Tibial artery (tissue), 4 donors: ENCODE results near the gene SLC29A3.

Experiments
- DNase-seq, 2 donors: peaks; one replicate each; pipeline ENCODE4 v3.0.0-alpha.2; 2019
- H3K27ac ChIP-seq, 2 donors: fragments of 200-600 bp; sonication (generic) in 1 of 2; 1 replicate in 1 of 2; 2 replicates in 1 of 2; pipeline ENCODE4 v1.5.1; 2018 to 2019; ENCODE audit warnings: mild to moderate bottlenecking in 1 of 2
- H3K27me3 ChIP-seq, 2 donors: fragments of 200-600 bp; sonication (generic) in 1 of 2; one replicate each; pipeline versions ENCODE4 v1.5.1 to v1.6.0; 2016 to 2019
- H3K36me3 ChIP-seq, 3 donors: fragments of 200-600 bp; sonication (generic) in 2 of 3; one replicate each; pipeline ENCODE4 v1.5.1; 2016 to 2019; ENCODE audit warnings: mild to moderate bottlenecking in 2 of 3
- H3K4me1 ChIP-seq, 4 donors: fragments of 200-600 bp; sonication (generic) in 2 of 4; 1 replicate in 3 of 4; 2 replicates in 1 of 4; pipeline ENCODE4 v1.5.1; 2016 to 2019
- H3K4me3 ChIP-seq, 2 donors: fragments of 200-600 bp; sonication (generic) in 1 of 2; 1 replicate in 1 of 2; 2 replicates in 1 of 2; pipeline ENCODE4 v1.5.1; 2018 to 2019; ENCODE audit warnings: mild to moderate bottlenecking in 2 of 2
- H3K9me3 ChIP-seq, 3 donors: fragments of 200-600 bp; sonication (generic) in 1 of 3; one replicate each; pipeline ENCODE4 v1.5.1; 2016 to 2019
- intact Hi-C: fragments of 100-400 bp; cut with DNase I; formaldehyde crosslinking; loops from one replicate; pipeline ENCODE4 v1.15.0; 2023; ENCODE audit warnings: low total_unique reads
- TF ChIP-seq, protein P1 (sequence below), 2 experiments: fragments of 200-600 bp in 1 of 2; fragments of 450-650 bp in 1 of 2; IDR thresholded peaks; one replicate each; pipeline ENCODE4 v1.5.1; 2017 to 2019; ENCODE audit warnings: antibody characterized with exemption in 2 of 2, mild to moderate bottlenecking in 1 of 2, moderate library complexity in 1 of 2

Gene SLC29A3

DNA sequence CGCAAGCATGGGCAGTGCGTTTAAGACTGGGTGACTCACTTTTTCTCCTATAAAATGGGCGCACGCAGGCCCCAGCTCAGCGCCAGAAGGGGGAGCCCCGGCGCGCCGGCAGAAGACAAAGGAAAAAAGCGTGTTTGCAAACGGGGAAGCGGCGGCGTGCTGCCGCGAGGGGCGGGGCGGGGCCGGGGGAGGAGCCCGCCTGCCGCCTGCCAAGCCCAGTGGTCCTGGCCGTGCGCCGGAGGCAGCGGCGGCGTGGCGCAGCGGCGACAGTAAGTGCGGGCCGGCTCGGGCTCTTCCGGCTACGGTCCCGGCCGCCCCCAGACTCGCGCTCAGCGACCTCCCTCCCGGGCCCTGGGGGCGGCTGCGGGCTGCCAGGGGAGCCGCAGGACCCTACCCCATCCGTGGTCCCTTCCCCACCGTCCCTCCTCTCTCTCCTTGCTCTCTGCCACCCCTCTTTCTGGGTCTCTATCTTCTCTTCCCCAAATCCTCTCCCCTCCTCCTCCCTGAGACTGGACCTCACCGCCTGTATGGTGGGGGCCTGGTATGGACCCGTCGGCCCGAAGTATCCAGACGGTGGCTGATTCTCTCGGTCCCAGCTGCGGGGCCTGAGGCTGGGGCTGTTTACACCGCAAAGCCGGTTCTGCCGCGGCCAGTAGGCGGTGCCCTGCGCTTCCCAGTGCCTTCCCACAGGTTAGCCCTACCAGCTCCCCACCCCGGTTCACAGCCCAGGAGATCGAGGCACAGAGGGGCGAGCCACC is at the start of gene SLC29A3:
Gene SLC29A3, plus strand, starts transcription at position 218 of the 758 bp plus-strand sequence. Its CDS starts 51 bp downstream, at position 269.
- H3K4me1 ChIP-seq, result peaks cover 0 to 18% (median 14%) of the 10 kb centered on the region in 4 donors
- H3K4me3 ChIP-seq, result peak within 1 kb of the TSS; percentile 64 to 79
- TF ChIP-seq, protein P1, sequence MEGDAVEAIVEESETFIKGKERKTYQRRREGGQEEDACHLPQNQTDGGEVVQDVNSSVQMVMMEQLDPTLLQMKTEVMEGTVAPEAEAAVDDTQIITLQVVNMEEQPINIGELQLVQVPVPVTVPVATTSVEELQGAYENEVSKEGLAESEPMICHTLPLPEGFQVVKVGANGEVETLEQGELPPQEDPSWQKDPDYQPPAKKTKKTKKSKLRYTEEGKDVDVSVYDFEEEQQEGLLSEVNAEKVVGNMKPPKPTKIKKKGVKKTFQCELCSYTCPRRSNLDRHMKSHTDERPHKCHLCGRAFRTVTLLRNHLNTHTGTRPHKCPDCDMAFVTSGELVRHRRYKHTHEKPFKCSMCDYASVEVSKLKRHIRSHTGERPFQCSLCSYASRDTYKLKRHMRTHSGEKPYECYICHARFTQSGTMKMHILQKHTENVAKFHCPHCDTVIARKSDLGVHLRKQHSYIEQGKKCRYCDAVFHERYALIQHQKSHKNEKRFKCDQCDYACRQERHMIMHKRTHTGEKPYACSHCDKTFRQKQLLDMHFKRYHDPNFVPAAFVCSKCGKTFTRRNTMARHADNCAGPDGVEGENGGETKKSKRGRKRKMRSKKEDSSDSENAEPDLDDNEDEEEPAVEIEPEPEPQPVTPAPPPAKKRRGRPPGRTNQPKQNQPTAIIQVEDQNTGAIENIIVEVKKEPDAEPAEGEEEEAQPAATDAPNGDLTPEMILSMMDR (IDR thresholded peaks at IDR 0.05), result peak; percentile 41 to 47
- peak within 1 kb of the TSS; percentile 68 to 77 for H3K27ac ChIP-seq
- intact Hi-C loops, result loop anchor here (5.0 to 10.0 kb wide), 3 partner anchors 253 to 493 kb away; no protein-coding TSS in a partner anchor
- H3K36me3 ChIP-seq, result peaks cover 0 to 18% (median 0%) of the 10 kb centered on the region in 3 donors
- H3K9me3 ChIP-seq, result no peaks in the 10 kb centered on the region
- peak; percentile 74 to 88 for DNase-seq
- H3K27me3 ChIP-seq, result no peaks in the 10 kb centered on the region

DNA sequence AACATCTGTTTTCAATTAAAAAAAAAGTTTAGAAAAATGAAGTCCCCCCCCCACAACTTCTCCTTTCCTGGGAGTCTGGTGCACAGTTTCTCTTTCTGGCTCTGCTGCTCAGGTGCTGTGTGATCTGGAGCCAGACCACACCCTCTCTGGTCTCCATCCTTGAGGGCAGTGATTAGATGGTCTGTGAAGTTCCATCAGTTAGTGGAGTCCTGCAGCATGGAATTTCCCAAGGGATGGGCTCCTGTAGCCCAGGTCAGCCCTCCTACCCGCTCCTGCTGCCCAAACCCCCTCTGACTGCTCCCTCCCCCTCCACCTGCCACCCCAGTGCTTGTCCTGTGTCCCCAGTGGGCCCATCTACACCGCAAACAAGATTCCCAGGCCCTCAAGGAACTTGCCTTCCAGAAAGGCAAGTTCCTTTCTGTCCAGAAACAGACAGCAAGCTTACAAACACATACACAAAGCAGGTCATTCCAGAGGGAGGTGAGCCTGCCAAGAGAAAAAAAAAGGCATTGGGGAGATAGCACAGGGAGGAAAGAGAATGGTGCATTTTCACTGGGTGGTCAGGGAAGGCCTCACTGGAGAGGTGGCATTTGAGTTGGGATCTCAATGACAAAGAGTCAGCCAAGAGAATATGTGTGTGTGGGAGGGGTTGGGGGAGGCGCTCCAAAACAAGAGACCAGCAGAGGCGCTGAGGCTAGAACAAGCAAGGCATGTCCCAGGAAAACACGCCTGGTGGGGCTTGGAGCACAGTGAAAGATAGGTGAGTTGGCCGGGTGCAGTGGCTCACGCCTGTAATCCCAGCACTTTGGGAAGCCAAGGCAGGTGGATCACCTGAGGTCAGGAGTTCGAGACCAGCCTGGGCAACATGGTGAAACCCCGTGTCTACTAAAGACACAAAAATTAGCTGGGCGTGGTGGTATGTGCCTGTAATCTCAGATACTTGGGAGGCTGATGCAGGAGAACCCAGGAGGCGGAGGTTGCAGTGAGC is 49.5 kb upstream of the SLC29A3 start:
- Histone ChIP-seq H3K4me1 (peaks cover 0 to 24% (median 10%) of the 10 kb centered on the region in 4 donors), H3K27ac (no peak overlapping the region), H3K9me3 (no peaks in the 10 kb centered on the region), H3K4me3 (no peak overlapping the region), H3K36me3 (no peaks in the 10 kb centered on the region), H3K27me3 (no peaks in the 10 kb centered on the region)
- no peak for DNase-seq
- intact Hi-C loops, result no loop called here
- TF ChIP-seq, protein P1 (IDR thresholded peaks at IDR 0.05), result no peak

DNA sequence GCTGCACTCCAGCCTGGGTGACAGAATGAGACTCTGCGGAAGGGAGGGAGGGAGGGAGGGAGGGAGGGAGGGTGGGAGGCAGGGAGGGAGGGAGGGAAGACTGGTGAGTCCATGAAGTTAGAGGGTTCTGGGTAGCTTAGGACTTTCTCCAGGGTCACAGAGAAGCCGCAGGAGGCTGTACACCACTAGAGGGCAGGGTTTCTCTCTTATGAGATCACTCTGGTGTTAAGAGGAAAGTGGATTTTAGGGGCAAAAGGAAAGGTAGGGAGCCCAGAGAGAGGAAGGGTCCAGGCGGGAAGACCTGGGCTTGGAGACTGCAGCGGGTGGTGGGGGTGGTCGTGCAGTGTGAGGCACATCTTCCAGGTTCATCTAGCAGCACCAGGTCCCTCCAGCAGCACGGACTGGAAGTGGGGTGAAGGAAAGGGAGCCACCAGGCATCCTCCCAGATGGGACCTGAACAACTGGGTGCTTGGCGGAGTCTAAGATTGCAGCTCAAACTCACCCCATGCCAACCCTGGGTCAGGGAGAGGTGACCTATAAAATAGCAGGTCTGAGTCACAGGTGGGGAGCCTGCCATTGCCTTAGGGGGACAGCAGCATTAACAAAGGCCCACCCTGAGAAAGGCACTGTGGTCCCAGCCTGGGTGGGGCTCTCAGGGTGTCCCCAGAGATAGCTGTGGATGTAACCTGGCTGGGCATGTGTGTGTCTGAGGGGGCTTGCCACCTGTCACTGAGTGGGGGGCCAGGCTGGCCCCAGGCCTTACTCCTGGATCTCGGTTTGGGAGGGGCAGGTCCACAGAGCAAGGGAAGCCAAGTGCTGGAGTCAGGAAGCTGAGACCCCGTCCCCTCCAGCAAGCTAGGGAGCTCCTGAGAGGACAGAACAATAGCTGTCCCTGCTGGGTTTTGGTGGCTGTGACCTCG is 48.5 kb upstream of the SLC29A3 start:
- DNase-seq, result peak in 1 of 2 donors; percentile 53
- Histone ChIP-seq H3K27me3 (no peaks in the 10 kb centered on the region), H3K4me3 (no peak overlapping the region), H3K27ac (no peak overlapping the region), H3K9me3 (no peaks in the 10 kb centered on the region), H3K36me3 (no peaks in the 10 kb centered on the region), H3K4me1 (peaks cover 0 to 24% (median 10%) of the 10 kb centered on the region in 4 donors)
- intact Hi-C loops, result no loop called here
- TF ChIP-seq, protein P1 (IDR thresholded peaks at IDR 0.05), result peak; percentile 29 to 54

DNA sequence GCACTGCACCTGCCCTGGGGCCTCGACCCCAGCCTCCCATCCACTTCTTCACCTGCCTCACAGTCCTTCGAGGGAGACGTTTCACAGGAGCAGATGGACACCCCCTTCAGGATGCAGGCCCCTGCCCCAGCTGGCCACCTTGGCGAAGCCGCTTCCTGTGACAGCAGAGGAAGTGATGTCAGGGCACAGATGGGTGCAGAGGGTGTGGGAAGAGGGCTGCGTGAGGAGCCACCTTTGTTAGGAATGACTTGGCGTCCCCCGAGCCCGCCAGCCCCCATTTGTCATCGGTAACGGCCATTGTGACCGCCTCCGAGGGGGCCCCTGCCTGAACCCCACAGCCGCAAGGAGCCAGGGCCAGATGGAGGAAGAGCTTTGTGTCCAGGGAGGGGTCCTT is 47.4 kb upstream of the SLC29A3 start:
- TF ChIP-seq, protein P1 (IDR thresholded peaks at IDR 0.05), result no peak
- H3K27ac ChIP-seq, result no peak overlapping the region
- H3K4me3 ChIP-seq, result no peak overlapping the region
- H3K36me3 ChIP-seq, result no peaks in the 10 kb centered on the region
- no peak for DNase-seq
- no peaks in the 10 kb centered on the region for H3K9me3 ChIP-seq
- H3K4me1 ChIP-seq, result peaks cover 0 to 24% (median 10%) of the 10 kb centered on the region in 4 donors
- intact Hi-C loops, result no loop called here
- H3K27me3 ChIP-seq, result no peaks in the 10 kb centered on the region
